Astrocyte of the cerebellum (primary cell): ENCODE data around the gene DNAJB1.

Source experiments
- DNase-seq: peaks from one replicate; pipeline ENCODE4 v3.0.0-alpha.2; 2011; ENCODE audit warnings: low read depth
- H3K4me3 ChIP-seq: 2 replicates; pipeline ENCODE4 v1.5.1; 2011; ENCODE audit warnings: mild to moderate bottlenecking, low read depth, low read length, moderate library complexity
- CTCF ChIP-seq: IDR thresholded peaks from 2 replicates; pipeline ENCODE4 v1.5.1; 2012; ENCODE audit warnings: low read length, low read depth, moderate library complexity, mild to moderate bottlenecking; ENCODE audit errors: missing control alignments
- in situ Hi-C: cut with HindIII; loops from 2 replicates; pipeline ENCODE4 v1.10.0; 2017; ENCODE audit warnings: low sequenced_read_pairs

Gene DNAJB1

GRCh38 chr19:14529254-14530004 is 11.2 kb upstream of the DNAJB1 start, which contains the start of gene TECR:
TECR (plus strand) TSS chr19:14529594; CDS start chr19:14529697, 103 bp downstream.
- no peak for TF ChIP-seq CTCF
- peak; percentile 100 for DNase-seq
- in situ Hi-C loops, result no loop called here
- H3K4me3 ChIP-seq, result peak within 1 kb of the TSS; percentile 98

GRCh38 chr19:14528419-14529253 is 10.4 kb upstream of the DNAJB1 start:
- in situ Hi-C loops, result no loop called here

DNA sequence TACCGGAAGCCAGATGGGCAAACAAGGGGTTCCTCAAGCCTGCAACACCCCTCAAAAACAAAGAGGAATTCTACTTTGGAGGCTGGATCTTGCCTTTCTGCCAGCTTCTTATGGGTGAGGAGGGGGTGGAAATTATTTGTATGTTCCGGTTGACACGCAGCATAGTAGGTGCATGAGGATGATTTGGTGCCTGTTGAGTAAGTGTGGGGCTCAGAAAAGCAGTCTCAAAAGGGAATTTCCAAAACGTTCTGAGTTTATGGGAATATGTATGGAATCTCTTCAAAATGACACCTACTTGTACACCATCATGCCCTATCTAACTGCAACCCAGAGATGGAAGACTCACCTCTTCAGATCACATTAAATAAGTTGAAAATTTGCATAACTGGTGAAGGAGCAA is 8.2 kb upstream of the DNAJB1 start:
- no peak for DNase-seq
- TF ChIP-seq CTCF, result no peak
- in situ Hi-C loops, result no loop called here
- H3K4me3 ChIP-seq, result no peak overlapping the region

More at GRCh38 chr19:14528419-14529253, 10.4 kb upstream of the DNAJB1 start:
- H3K4me3 ChIP-seq, result peak overlapping the region; percentile 98
- no peak for TF ChIP-seq CTCF
- DNase-seq, result no peak

GRCh38 chr19:14525729-14526128 is 7.5 kb upstream of the DNAJB1 start:
- in situ Hi-C loops, result no loop called here

GRCh38 chr19:14520543-14520942 is 2.3 kb upstream of the DNAJB1 start:
- in situ Hi-C loops, result loop anchor here (25.0 kb wide), 1 partner anchor 108 kb away; the partner anchor contains the start of gene DDX39A
- TF ChIP-seq CTCF, result no peak
- no peak for DNase-seq
- H3K4me3 ChIP-seq, result no peak overlapping the region

More at GRCh38 chr19:14525729-14526128, 7.5 kb upstream of the DNAJB1 start:
- TF ChIP-seq CTCF, result no peak
- no peak overlapping the region for H3K4me3 ChIP-seq
- no peak for DNase-seq

DNA sequence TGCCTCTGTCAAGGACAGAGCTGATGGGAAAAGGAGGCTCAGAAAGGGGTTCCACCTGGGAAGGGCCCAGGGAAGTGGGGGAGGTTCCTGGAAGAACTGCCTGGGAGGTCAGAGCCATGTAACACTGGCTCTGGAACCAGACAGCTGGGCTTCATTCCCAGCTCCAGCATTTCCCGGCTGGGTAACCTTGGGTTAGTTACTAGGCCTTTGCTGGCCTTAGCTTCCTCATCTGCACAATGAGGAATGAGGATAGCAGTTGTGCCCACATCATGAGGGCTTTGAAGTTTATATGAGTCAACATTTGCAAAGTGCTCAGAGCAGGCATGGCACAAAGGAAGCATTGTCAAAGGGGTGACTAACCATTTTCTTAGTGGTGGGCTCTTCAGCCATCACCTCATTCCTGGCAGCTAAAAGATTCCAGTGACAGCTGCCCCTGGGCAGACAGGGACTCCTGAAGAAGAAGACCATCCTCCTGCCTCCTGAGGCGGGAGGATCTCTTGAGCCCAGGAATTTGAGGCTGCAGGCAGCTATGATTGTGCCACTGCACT is 1.7 kb upstream of the DNAJB1 start:
- no peak overlapping the region for H3K4me3 ChIP-seq
- TF ChIP-seq CTCF, result no peak

More for the DNA sequence above, 1.7 kb upstream of the DNAJB1 start:
- in situ Hi-C loops, result loop anchor here (25.0 kb wide), 1 partner anchor 108 kb away; the partner anchor contains the start of gene DDX39A
- no peak for DNase-seq
